Stimulated activated CD4-positive, alpha-beta T cell treated with anti-CD3 and anti-CD28 coated beads, Interleukin-4, amount 100 ng/mL, for 24 hours (primary cell): ENCODE data around the gene KRTAP10-4.
"Not testable (repeated sequence)": the region's sequence is repeated elsewhere in the genome, so short reads cannot be mapped to it uniquely, and the experiment has no call there.

Experiments used
- DNase-seq: peaks from one replicate; pipeline ENCODE4 v3.0.0-alpha.2; 2020

Gene KRTAP10-4

DNA sequence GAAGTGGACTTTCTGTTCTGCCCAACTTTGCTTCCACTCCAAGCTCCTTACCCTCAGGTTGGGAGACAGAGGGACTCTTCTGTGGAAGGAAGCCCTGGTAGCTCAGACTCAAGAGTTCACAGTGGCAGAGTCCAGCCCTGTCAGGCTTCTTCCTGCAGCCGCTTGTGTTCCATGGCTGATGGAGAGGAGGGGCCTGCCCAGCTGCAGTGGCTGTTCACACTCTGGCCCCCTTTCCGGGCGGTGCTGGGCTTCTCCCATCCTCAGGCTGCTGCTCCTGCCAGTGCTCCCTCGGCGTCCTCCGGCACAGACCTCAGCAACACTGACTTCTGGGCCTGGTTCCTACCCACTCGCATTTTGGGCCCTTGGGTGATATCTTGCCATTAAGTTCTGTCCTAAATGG is 37.6 kb upstream of the KRTAP10-4 start:
- DNase-seq: no peak

DNA sequence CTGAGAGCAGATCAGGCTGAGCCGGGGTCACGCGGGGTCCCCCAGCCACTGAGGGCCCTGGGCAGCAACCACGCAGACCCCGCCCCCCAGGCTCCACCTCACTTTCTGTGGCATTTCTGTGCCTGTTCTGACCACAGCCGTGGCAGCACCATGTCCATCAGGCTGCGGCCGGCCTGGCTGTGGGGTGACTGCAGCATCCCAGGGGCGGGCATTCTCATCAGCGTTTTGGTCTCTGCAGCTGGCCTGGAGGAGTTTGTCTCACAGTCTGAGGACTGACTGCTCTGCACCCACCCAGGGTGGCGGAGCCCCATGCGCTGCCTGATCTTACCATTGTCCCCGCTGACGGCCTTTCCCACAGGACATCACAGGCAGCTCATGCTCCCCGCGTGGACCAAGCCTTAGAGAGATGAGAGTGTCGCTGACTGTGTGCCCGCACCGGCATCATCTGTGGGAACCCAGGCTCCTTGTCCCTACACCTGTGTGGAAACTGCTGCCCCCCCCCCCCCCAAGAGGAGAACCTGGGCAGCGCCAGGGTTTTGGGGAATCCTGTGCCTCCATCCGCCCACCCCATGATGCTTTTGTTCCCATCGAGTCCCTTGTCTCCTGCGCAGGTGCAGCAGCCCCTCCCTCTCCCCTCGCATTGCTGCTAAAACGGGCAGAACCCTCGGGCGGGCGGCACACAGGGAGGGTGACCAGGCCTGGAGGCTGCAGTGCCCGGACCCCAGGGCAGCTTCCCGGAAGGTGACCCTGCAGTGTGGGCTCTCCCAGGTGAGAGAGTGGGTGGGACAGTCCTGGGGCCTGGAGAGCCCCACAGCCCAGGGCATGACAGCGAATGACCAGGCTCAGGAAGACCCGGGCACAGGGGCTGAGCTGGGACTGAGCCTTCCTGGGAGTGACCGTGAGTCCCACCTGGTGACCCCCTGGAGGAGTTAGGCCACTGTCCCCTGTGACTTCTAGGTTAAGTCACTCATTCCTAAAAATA is 35.3 kb upstream of the KRTAP10-4 start:
- peak; percentile 2 for DNase-seq

DNA sequence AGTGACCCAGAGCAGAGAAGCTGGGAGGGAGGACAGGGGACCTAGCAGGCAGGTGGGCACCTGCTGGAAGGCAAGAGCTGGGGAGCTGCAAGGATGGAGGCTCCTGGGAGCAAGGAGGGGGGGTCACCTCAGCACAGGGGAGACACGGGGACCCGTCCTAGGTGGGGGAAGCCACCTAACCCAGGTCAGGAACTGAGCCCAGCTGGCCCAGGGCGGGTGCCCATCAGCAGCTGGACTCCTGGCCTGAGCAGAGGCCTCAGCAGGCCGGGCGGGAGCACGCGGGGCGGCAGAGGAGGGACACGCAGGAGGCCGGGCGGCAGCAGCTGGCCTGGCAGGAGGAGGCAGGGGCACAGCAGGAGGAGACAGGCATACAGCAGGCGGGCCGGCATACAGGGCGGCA is 34.5 kb upstream of the KRTAP10-4 start:
- DNase-seq: no peak

DNA sequence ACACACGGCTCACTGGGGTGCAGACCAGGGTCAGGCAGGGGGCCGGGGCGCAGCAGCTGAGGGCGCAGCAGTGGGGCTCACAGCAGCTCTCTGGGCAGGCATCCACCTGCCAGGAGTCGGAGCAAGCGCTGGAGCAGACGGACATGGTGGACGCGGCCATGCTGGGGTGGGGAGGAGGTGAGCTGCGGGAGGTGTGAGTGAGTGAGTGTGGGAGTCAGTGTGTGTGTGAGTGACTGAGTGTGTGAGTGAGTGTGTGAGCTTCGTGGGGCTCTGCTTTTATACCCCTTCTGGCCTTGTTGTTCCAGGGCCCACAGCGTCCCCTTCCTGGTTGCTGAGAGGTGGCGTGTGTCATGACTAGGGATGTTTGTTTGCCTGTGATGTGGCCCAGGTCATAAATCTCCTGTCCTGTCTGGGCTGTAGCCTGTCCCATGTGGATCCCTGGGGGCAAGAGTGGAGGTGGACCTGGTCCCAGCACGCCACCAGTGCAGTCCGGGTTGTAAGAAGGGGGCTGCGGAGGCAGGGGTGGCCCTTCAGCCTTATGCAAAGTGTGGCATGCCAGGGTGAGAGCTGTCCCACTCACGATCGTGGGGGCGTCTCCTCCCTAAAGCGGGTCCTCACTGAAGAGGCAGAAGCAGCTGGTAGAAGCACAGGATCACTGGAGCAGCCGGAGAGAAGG is 33.4 kb upstream of the KRTAP10-4 start, which contains the start of gene KRTAP10-1:
Gene KRTAP10-1 (minus strand): TSS at position 205 of the 676 bp plus-strand sequence. CDS start 45 bp downstream, at position 160.
- DNase-seq: no peak

DNA sequence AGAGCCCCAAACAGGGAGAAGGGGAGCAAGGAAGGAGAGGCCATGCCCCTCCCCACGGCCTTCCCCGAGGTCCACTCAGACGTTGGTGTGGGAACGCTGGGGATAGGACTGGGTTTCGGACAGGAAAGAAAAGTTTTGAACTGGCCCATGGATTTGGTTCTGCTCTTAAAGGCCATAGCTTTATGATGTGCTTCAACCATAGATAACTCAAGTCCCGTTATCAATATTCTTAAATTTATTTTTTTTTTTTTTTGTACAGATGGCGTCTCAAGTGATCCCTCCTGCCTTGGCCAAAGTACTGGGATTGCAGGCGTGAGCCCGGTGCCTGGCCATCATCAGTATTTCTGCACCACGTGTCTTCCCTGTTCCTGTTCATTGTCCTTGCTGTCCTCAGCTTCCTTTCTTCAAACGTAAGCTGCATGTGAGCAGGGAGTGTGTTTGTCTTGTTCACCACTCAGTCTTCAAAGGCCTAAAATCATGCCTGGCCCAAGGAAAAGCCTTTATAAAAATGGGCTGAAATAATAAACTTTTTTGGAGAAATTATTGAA is 32.7 kb upstream of the KRTAP10-4 start:
- no peak for DNase-seq

DNA sequence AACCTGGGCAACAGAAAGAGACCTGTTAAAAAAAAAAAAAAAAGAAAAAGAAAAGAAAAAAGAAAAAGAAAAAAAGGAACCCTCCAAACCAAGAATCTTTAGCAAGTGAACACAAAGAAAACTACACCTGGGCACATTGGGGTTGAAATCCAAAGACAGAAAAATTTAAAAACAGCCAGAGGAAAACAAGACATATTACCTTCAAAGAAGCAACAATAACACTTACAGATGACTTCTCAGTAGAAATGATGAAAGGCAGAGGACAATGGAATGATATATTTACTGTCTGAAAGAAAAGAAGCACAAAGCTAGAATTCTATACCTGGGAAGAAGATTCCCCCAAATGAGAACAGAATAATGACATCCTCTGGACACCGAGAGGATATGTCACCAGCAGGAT is 30.8 kb upstream of the KRTAP10-4 start:
- DNase-seq: no peak

DNA sequence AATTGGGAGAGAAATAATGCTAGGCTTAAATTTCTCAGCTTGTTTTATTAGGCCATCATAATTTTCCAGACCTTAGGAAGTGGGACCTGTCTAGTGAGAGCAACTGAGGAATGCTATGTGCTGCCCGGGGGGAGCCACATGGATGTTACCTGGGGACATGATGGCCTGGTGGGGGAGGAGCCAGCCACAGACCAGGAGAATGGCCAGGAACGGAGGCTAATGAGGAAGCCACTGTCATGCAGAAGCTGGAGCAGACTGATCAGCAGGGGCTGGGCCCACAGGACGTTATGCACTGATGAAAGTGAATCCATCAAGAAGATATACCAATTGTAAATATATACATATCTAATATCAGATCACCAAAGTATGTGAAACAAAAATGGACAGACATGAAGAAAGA is 29.0 kb upstream of the KRTAP10-4 start:
- DNase-seq: no peak

DNA sequence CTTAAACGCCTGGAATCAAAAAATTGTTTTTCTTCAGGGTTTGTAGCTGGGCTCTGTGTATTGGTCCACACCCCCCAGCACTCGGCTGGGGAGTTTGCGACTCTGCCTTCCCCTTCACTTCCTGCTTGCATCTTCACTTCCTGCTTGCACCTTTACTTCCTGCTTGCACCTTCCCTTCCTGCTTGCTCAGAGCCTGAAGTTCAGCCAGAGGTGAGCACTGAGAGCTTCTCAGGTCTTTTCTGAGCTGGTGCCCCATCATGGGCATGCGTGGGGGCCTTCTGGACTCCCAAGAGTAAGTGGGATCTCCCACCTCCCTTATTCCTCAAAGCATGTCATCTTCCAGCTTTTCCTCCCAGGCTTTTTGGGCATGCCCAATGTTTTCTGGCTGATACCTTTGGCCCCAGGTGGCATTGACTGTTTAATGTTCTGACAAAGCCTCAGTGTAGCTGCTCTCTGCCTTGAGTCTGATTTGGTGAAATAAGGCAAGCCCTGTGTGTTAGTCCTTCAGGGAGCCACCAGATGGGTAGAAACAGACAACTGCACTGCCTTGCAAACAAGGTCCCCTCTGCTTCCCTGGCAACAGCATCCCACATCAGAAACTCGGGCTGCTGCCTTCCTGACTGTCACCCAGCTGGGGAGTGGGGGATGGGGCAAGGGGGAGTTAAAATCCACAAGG is 25.7 kb upstream of the KRTAP10-4 start:
- DNase-seq: peak; percentile 18

DNA sequence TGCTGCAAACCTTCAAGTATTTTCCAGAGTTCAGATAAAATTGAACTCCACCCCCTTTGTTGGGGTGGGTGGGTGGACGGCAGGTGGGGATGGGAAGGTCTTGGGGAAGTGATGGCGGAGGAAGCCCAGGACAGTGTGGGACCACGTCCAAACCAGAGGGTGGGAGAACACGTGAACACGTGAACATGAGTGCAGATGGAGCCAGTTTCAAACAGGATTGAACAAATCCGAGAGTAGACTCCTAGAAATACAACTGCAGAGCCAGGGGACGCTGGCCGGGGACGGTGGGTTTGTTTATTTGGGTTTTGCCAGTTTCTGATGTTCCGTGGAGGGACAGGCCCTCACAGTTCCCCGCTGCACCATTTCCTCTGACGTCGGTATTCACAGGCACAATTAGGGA is 25.1 kb upstream of the KRTAP10-4 start:
- DNase-seq: no peak

DNA sequence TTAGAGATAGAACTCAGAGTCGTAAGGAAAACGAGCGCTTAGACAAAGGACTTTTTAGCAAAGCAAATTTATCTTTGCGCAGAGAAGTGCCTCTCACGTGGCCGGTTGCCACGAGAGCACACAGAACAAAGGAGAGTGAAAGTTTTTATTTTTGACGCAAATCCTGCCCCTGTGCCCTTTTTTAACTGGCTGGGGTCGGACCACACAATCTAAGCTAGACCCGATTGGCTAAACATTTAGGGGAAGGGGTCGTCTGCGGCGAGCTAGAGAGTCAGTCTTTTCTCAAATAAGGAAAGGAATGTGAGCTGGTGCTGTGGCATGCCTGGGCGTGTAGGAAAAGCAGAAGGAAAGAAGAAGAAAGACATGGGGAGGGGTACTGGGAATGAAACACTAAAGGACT is 24.6 kb upstream of the KRTAP10-4 start:
- DNase-seq: no peak

DNA sequence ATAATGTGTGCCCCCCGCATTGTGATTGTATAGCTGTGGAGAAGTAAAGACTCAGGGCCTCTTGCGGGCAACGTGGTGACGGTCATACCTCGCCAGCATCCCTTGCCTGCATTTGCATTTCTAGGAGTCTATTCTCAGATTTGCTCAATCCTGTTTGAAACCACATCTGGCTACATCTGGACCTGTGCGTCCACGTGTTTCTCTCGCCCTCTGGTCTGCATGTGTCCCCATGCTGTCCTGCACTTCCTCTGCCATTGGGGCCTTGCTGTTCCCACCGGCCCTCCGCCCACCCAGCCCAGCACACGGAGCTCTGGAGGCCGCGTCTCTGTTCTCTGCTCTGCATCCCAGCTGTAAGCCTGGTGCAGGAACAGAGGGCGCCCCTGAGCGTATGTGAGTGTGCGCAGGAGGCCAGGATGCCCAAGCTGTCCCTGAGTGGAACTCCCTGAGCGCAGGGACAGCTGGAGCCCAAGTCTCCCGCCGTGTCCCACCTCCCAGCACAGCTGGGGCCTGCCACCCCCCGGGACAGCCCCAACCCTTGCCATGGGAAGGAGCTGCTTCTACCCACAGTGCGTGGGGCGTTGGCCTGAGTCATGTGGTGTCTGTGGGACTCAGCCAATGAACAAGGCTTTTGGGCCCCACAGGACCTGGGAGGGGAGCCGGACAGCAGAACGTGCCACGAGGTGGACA is 23.9 kb upstream of the KRTAP10-4 start:
- no peak for DNase-seq

DNA sequence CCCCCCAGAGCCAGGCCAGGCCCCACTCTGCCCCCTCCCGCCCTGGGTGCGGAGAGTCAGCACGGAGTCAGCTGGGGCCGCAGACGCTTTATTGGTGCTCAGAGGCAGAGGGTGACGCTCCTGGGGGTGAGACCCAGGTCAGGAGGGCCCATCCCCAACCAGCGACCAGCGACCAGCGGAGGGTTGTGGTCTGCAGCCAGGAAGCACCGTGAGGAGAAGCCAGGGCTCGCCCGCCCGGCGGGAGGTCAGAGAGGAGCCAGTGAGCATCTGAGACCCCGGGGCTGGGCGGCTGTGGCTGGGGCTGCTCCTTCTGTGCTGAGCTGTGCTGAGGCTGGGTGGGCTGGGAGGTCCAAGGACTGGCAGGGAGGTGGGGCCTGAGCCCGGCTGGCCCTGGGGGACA is 23.2 kb upstream of the KRTAP10-4 start:
- DNase-seq: not testable (repeated sequence)

DNA sequence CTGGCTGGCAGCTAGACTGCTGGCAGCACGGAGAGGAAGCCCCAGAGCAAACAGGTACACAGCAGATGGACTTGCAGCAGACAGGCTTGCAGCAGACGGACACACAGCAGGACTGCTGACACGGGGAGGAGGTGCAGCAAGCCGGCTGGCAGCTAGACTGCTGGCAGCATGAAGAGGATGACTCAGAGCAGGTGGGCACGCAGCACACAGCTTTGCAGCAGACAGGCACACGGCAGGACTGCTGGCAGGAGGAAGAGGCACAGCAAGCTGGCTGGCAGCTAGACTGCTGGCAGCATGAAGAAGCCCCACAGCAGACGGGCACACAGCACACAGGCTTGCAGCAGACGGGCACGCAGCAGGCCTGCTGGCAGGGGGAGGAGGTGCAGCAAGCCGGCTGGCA is 22.7 kb upstream of the KRTAP10-4 start:
- no peak for DNase-seq

DNA sequence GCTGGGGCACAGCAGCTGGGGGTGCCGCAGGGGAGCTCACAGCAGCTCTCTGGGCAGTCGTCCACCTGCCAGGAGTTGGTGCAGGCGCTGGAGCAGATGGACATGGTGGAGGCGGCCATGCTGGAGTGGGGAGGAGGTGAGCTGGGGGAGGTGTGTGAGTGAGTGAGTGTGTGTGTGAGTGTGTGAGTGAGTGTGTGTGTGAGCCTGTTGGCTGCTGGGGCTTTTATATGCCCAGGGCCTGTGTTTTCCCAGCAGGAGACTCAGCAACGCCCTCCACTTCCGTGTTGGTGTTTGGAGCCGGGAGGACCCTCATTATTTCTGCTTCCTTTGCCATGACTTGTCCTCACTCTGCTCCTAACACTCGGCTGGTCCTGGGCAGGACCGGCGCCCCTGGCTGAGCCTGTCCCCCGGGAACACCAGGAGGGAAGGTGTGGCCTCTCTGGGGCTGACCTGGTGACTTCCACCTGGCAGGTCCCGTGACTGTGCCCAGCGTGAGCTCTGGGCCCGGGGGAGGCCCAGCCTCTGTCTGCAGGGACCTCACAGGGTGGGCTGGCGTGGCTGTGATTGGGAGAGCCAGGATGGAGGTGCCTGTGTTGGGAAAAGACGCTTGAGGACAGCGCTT is 22.1 kb upstream of the KRTAP10-4 start, which contains the start of gene KRTAP10-2:
Gene KRTAP10-2 (minus strand): TSS at position 166 of the 622 bp plus-strand sequence. CDS start 47 bp downstream, at position 119.
- DNase-seq: no peak

DNA sequence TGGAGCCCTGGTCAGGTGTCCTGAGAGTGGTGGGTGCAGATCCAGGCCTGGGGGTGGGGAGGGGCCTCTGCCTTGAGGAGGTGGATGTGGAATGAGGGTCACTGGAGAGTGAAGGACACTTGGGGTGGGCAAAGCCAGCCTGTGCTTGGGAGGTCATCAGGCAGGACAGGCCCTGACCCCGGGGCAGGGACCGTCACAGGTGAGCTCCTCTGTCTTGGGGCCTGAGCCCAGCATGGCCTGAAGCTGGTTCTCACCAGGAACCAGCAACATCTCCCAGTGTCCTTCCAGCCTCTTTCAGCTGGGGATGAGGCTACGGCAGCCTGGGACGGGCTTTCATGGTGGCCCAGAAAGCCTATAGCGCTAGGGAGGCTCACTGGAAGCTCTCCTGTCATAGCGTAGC is 21.4 kb upstream of the KRTAP10-4 start:
- DNase-seq: no peak

DNA sequence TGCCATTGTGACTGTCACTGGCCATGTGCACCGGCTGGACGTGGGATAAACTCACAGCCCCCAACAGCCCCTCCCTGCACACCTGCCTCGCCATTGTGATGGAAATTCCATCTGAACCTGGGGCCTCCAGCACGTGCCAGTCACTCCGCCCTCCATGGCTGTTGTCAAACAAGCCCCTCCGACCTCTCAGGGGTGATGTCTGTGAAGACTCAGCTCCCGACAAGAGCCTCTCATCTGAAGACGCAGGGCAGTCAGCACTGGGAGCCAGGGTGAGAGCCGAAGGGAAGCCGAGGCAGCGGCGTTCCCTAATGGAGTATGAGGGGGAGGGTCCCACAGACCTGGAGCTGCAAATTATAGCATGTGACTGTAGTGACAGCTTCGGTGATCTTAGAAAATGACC is 20.8 kb upstream of the KRTAP10-4 start:
- DNase-seq: no peak

DNA sequence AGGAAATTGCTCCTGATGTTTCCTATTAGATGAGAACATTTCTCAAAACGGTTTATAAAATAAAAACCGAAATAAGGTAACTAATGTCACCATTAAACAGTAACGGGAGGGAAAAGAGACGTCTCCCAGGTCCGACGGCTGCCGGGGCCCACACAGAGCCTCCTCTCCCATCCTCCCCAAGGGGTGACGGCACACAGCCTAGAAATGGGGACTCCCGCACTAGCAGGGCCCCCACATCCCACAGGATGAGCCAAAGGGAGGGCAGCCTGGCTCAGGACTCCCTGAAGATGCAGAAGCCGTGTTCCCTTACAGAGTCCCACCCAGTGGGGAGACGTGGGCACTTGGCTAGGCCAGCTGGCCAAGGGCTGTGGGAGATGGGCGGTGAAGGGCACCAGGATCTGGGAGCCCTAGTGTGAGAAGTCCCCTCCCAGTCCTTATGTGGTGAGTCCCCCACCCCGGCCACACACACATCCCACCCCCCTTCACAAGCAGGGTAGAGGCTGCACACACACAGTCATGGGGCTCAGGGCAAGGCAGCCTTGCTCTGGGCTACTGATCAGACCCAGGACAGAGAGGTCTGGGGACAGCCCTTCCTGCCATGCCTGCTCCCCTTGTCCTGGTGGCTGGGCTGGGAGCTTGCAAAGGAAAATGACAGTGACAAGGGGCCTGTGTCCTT is 18.2 kb upstream of the KRTAP10-4 start:
- no peak for DNase-seq

DNA sequence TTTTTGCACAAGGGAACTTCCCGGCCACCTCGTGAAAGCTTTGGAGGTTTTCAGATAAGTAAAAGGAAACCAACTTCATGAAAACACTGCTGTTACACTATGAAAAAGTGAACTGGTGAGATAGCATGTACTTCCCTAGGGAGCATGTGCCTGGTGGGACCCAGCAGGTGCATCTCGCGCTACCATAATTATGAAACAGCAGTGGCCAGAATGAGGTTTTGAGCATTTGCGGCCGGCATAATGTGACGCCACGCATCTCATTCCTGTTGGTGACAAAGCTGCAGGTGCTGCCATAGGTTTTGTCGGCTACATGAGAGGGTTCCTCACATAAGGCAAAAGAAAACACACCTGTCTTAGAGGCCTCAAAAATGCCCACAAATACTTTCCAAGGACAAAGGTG is 16.6 kb upstream of the KRTAP10-4 start:
- no peak for DNase-seq

DNA sequence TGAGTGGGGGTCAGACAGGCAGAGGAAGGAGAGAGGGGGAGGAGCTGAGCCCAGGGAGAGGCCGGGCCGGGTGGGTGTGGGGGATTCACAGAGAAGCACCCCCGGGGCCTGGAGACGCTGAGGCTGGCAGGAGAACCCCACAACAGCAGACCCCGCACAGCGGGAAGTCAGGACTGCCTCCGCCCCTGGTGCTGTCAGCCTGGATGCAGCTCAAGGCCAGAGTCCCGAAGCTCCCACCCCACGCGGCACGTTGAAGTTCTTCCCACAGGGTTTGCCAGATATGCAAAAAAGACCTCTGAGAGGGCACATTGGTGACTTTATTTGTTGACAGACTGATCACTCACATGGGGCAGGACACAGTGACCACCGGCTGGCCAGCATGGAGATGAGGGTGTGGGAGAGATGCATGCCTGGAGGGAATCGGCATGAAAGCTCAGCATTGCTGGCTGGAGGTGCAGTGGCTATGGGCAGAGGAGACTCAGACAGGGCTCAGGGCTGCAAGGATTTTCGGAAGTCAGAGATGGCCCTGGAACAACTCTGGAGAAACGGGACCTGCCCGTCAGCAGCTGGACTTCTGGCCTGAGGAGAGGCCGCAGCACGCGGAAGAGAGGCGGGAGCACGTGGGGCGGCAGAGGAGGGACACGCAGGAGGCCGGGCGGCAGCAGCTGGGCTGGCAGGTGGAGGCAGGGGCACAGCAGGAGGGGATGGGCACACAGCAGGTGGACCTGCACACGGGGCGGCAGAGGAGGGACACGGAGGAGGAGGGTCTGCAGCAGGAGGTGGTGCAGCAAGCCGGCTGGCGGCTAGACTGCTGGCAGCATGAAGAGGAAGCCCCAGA is 15.8 kb upstream of the KRTAP10-4 start:
- DNase-seq: no peak

DNA sequence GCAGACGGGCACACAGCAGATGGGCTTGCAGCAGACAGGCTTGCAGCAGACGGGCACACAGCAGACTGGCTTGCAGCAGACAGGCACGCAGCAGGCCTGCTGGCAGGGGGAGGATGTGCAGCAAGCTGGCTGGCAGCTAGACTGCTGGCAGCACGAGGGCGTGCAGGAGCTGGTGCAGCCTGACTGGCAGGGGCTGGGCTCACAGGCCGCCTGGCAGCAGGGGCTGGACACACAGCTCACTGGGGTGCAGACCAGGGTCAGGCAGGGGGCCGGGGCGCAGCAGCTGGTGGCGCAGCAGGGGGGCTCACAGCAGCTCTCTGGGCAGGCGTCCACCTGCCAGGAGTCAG is 15.2 kb upstream of the KRTAP10-4 start:
- DNase-seq: not testable (repeated sequence)
